Neural cell (in vitro differentiated cells): ENCODE results near the gene ANO3. TPM values are rescaled to one million over a fixed set of nuclear protein-coding genes. Genes with fewer than 3 reads are reported as not detected.

Source experiments
- H2AFZ ChIP-seq: fragments of 200-600, 300-800 bp; sonication (generic), shearing (Covaris generic); 2 replicates; pipeline ENCODE4 v1.6.0; 2014; ENCODE audit warnings: low read depth, mild to moderate bottlenecking, antibody characterized with exemption, low read length, moderate library complexity
- H3F3A ChIP-seq: fragments of 200-600 bp; shearing (Covaris generic); 2 replicates; pipeline ENCODE4 v1.6.1; 2016; ENCODE audit warnings: mild to moderate bottlenecking, moderate library complexity, mixed read lengths, antibody characterized with exemption, low read length; ENCODE audit not compliant: insufficient read depth, poor library complexity, severe bottlenecking
- H3K27ac ChIP-seq: fragments of 200-600, 300-800 bp; sonication (generic), shearing (Covaris generic); 2 replicates; pipeline ENCODE4 v1.5.1; 2014; ENCODE audit warnings: mild to moderate bottlenecking, low read length, moderate library complexity
- H3K27me3 ChIP-seq: fragments of 300-800, 200-600 bp; sonication (generic), shearing (Covaris generic); 2 replicates; pipeline ENCODE4 v1.6.0; 2014; ENCODE audit warnings: mild to moderate bottlenecking, low read depth, low read length, moderate library complexity; ENCODE audit not compliant: insufficient read depth
- H3K36me3 ChIP-seq: fragments of 300-800, 200-600 bp; sonication (generic), shearing (Covaris generic); 2 replicates; pipeline ENCODE4 v1.5.1; 2014; ENCODE audit warnings: mild to moderate bottlenecking, antibody characterized with exemption, low read length, moderate library complexity; ENCODE audit not compliant: insufficient read depth
- H3K4me2 ChIP-seq: fragments of 300-800, 200-600 bp; sonication (generic), shearing (Covaris generic); 2 replicates; pipeline ENCODE4 v1.6.0; 2014; ENCODE audit warnings: mild to moderate bottlenecking, low read length
- H3K4me3 ChIP-seq: fragments of 300-800, 200-600 bp; sonication (generic), shearing (Covaris generic); 2 replicates; pipeline ENCODE4 v1.5.1; 2014; ENCODE audit warnings: mild to moderate bottlenecking, low read length, moderate library complexity
- H3K79me2 ChIP-seq: fragments of 200-600 bp; shearing (Covaris generic); replicated peaks from 2 replicates; pipeline ENCODE4 v1.6.0; 2014; ENCODE audit warnings: mild to moderate bottlenecking, low read length, moderate library complexity; ENCODE audit not compliant: insufficient read depth
- H3K9ac ChIP-seq: fragments of 300-800, 200-600 bp; sonication (generic), shearing (Covaris generic); 2 replicates; pipeline ENCODE4 v1.6.1; 2016; ENCODE audit warnings: mild to moderate bottlenecking, low read length, mixed read lengths
- H3K9me2 ChIP-seq: fragments of 200-600 bp; shearing (Covaris generic); 2 replicates; pipeline ENCODE4 v1.6.1; 2016; ENCODE audit warnings: mild to moderate bottlenecking, low read length, mixed read lengths; ENCODE audit not compliant: insufficient read depth
- H3K9me3 ChIP-seq: fragments of 200-600, 300-800 bp; sonication (generic), shearing (Covaris generic); 2 replicates; pipeline ENCODE4 v1.6.1; 2016; ENCODE audit warnings: mild to moderate bottlenecking, mixed run types, low read length, moderate library complexity, mixed read lengths
- H4K20me1 ChIP-seq: fragments of 200-600 bp; shearing (Covaris generic); 2 replicates; pipeline ENCODE4 v1.6.1; 2016; ENCODE audit warnings: mild to moderate bottlenecking, mixed run types; ENCODE audit not compliant: insufficient read depth
- EP300 ChIP-seq: fragments of 450-650 bp; conservative IDR thresholded peaks from 2 replicates; pipeline ENCODE4 v1.6.1; 2014; ENCODE audit warnings: antibody characterized with exemption, mild to moderate bottlenecking, moderate library complexity; ENCODE audit not compliant: poor library complexity, severe bottlenecking
- EZH2 ChIP-seq: fragments of 200-600, 300-800 bp; shearing (Covaris generic), sonication (generic); IDR thresholded peaks from 2 replicates; pipeline ENCODE4 v1.6.1; 2014; ENCODE audit warnings: antibody characterized with exemption, low read length, borderline replicate concordance, mild to moderate bottlenecking; ENCODE audit not compliant: insufficient read depth, poor library complexity, severe bottlenecking
- MXI1 ChIP-seq: fragments of 450-650 bp; conservative IDR thresholded peaks from 2 replicates; pipeline ENCODE4 v1.6.1; 2014; ENCODE audit warnings: antibody characterized with exemption, mild to moderate bottlenecking; ENCODE audit not compliant: poor library complexity, severe bottlenecking
- POLR2AphosphoS5 ChIP-seq: IDR thresholded peaks from 2 replicates; pipeline ENCODE4 v1.6.1; 2012
- RAD21 ChIP-seq: fragments of 450-650 bp; conservative IDR thresholded peaks from 2 replicates; pipeline ENCODE4 v1.6.1; 2014; ENCODE audit warnings: antibody characterized with exemption, mild to moderate bottlenecking, moderate library complexity
- SMC3 ChIP-seq: fragments of 450-650 bp; conservative IDR thresholded peaks from 2 replicates; pipeline ENCODE4 v1.6.1; 2014; ENCODE audit warnings: antibody characterized with exemption, mild to moderate bottlenecking, moderate library complexity; ENCODE audit not compliant: poor library complexity
- TAF1 ChIP-seq: IDR thresholded peaks from 2 replicates; pipeline ENCODE4 v1.6.1; 2012; ENCODE audit warnings: low read depth
- polyA plus RNA-seq: library from polyadenylated mRNA; depleted of rRNA; stranded (reverse); fragments of >200 nt; gene quantifications from 2 replicates; pipeline ENCODE4 v1.2.3, GENCODE V29; 2014
- TF ChIP-seq, protein P1 (sequence below): fragments of 450-650 bp; IDR thresholded peaks from 2 replicates; pipeline ENCODE4 v1.5.1; 2014; ENCODE audit warnings: antibody characterized with exemption, mild to moderate bottlenecking, moderate library complexity; ENCODE audit not compliant: poor library complexity, severe bottlenecking
- TF ChIP-seq, protein P2 (sequence below): IDR thresholded peaks from 2 replicates; pipeline ENCODE4 v1.6.1; 2012; ENCODE audit warnings: borderline replicate concordance

The ANO3 gene
- polyA plus RNA-seq, 1 donor from 2014 or later = not detected

DNA sequence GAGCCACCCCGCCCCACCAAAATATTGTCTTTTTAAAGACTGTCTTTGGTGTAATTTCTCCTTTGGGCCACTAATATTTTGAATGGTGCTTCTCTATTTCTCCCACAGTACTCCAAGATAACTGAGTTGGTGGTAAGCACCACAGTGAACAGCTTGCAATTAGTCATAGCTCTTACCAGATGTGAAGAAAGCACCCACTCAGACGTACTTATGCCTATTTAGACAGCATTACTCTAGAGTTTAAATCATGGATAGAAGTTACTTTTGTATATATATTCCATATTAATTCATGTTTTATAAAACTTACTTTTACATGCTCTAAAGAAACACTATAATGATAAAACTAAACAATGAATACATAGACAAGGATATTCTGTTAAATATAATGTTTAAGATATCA lies 12.7 kb downstream of the ANO3 start:
- Histone ChIP-seq H2AFZ (no peak overlapping the region), H3K36me3 (no peaks in the 10 kb centered on the region), H3K9me3 (no peaks in the 10 kb centered on the region), H3K79me2 (no peaks in the 10 kb centered on the region), H3K4me2 (no peak overlapping the region), H3K9ac (no peak overlapping the region), H3K27me3 (no peaks in the 10 kb centered on the region), H3K4me3 (no peak overlapping the region), H4K20me1 (no peaks in the 10 kb centered on the region), H3F3A (no peaks in the 10 kb centered on the region), H3K9me2 (no peaks in the 10 kb centered on the region), H3K27ac (no peak overlapping the region)
- TF ChIP-seq POLR2AphosphoS5 (no peak), EP300 (no peak), SMC3 (no peak), EZH2 (no peak), TAF1 (no peak), RAD21 (no peak), MXI1 (no peak)
- TF ChIP-seq, protein P1, sequence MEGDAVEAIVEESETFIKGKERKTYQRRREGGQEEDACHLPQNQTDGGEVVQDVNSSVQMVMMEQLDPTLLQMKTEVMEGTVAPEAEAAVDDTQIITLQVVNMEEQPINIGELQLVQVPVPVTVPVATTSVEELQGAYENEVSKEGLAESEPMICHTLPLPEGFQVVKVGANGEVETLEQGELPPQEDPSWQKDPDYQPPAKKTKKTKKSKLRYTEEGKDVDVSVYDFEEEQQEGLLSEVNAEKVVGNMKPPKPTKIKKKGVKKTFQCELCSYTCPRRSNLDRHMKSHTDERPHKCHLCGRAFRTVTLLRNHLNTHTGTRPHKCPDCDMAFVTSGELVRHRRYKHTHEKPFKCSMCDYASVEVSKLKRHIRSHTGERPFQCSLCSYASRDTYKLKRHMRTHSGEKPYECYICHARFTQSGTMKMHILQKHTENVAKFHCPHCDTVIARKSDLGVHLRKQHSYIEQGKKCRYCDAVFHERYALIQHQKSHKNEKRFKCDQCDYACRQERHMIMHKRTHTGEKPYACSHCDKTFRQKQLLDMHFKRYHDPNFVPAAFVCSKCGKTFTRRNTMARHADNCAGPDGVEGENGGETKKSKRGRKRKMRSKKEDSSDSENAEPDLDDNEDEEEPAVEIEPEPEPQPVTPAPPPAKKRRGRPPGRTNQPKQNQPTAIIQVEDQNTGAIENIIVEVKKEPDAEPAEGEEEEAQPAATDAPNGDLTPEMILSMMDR = no peak
- TF ChIP-seq, protein P2, sequence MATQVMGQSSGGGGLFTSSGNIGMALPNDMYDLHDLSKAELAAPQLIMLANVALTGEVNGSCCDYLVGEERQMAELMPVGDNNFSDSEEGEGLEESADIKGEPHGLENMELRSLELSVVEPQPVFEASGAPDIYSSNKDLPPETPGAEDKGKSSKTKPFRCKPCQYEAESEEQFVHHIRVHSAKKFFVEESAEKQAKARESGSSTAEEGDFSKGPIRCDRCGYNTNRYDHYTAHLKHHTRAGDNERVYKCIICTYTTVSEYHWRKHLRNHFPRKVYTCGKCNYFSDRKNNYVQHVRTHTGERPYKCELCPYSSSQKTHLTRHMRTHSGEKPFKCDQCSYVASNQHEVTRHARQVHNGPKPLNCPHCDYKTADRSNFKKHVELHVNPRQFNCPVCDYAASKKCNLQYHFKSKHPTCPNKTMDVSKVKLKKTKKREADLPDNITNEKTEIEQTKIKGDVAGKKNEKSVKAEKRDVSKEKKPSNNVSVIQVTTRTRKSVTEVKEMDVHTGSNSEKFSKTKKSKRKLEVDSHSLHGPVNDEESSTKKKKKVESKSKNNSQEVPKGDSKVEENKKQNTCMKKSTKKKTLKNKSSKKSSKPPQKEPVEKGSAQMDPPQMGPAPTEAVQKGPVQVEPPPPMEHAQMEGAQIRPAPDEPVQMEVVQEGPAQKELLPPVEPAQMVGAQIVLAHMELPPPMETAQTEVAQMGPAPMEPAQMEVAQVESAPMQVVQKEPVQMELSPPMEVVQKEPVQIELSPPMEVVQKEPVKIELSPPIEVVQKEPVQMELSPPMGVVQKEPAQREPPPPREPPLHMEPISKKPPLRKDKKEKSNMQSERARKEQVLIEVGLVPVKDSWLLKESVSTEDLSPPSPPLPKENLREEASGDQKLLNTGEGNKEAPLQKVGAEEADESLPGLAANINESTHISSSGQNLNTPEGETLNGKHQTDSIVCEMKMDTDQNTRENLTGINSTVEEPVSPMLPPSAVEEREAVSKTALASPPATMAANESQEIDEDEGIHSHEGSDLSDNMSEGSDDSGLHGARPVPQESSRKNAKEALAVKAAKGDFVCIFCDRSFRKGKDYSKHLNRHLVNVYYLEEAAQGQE = no peak

DNA sequence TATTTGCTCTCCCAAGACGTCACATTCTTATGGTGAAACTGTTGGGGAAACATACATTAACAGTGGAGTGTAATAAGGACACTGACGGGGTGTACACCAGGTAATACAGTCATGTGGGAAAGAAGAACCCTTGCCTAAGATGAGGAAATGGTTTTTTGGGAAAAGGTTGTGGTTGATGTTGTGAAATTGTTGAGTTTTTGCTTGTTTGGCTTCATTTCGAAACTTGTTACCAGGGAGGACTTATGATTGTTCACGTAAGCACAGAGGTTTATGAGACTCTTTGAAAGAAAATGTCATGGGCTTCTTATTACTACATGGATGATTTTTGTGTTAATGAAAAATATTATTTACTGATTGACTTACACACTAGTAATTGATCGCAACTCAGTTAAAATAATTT lies 16.8 kb downstream of the ANO3 start:
- Histone ChIP-seq H3F3A (no peaks in the 10 kb centered on the region), H3K9ac (no peak overlapping the region), H3K4me2 (no peak overlapping the region), H4K20me1 (no peaks in the 10 kb centered on the region), H3K27me3 (no peaks in the 10 kb centered on the region), H3K9me3 (no peaks in the 10 kb centered on the region), H3K27ac (no peak overlapping the region), H2AFZ (no peak overlapping the region), H3K36me3 (no peaks in the 10 kb centered on the region), H3K79me2 (no peaks in the 10 kb centered on the region), H3K9me2 (no peaks in the 10 kb centered on the region), H3K4me3 (no peak overlapping the region)
- no peak for TF ChIP-seq SMC3
- TF ChIP-seq TAF1 = no peak
- TF ChIP-seq POLR2AphosphoS5 = no peak
- TF ChIP-seq RAD21 = no peak
- TF ChIP-seq EZH2 = no peak
- TF ChIP-seq, protein P1 = no peak
- no peak for TF ChIP-seq EP300
- no peak for TF ChIP-seq MXI1
- TF ChIP-seq, protein P2 = no peak
